Measurements from ENCODE around the gene C7orf57.
A peak's percentile ranks its signal among the peaks of the same experiment; 100 is the strongest.

Gene C7orf57

DNA sequence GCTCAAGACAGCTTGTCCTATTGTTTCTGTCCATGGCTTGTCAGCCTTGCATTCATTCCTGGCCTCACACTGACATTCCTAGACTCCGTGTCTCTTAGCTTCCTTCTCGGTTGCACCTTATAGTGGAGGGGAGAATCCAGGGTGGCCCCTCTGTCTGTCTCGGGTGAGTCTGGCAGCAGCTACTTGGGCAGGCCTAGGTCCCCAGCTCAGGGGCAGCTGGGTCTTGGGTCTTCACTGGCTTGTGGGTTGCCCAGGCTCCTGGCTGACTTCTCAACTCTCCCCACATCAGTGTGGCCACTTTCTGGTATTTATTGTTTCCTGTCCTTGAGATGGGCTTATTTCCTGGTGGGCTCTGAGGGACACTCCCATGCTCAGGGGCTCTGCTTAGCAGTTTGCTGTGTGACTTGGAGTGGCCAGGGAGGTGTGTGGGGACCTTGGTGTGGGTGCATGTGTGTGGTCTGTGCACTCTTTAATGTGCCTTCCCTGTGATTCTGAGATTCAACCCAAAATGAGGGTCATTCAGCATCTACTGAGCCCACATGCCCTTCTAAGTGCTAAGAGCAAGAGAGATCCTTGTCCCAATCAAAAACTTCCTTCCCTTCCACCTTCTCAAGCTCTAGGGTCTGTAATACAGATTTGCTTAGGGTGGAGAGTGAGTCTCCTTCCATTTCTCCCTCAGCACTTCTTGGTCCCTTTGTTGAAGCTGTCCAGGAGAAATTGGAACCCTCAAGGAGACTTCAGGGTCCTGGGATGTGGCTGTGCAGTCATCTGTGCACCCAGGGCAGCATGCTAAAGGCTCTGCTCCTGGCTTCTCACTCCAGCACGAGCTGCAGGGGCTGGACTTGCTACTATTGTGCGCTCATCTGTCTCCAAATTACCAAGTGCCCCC is 73.9 kb downstream of the C7orf57 start:
- DNase-seq (ENCODE audit: low read depth in 1 of 2, low spot score in 1 of 2): no peak

DNA sequence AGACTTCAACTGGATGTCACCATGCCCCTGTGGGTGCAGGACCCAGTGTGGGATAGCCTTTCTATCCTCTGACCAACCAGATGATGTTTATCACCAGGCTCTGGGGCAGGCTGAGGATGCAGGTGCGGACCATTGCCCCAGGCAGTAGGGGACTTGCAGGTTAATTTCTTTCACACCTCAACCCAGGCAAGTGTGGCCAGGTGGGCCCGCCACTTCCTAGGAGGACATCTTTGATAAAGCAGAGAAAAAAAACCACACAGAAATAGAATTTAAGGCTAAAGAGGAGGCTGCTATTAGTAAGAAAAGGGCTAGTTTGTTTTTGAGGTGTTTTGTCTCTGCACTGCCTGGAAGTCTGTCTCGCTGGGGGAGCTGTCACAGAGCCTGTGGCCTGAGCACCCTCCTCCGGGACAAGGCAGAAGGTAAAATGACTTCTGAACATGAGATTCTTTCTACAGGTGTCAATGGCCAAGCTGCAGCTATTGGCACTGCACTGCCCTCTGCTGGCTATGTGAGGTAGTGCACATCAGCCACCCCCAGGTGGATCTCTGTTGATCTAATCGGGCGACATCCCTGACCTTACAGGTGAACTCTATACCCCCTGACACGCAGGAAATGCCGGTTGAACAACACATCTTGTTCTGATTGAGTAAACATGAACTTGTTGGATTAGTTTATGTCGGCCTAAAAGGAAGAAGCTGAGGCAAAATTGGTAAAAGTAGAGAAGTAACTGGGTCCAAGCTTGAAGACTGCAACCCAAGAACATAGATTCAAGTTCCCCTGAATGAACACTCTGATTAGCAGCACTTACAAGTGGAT is 74.7 kb downstream of the C7orf57 start:
- DNase-seq (ENCODE audit: low read depth in 1 of 2, low spot score in 1 of 2): peak; percentile 75 to 84

DNA sequence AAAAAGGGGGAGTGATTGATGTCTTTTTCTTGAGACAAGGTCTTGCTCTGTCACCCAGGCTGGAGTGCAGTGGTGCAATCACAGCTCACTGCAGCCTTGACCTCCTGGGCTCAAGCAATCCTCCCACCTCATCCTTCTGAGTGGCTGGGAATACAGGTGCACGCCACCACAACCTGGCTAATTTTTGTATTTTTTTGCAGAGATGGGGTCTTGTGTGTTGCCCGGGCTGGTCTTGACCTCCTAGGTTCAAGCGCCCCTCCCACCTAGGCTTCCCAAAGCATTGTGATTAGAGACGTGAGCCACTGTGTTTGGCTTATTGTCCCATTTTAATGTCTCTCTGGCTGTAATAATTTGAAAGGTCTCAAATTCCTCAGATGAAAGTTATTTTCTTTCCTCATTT is 75.5 kb downstream of the C7orf57 start:
- no peak for DNase-seq (ENCODE audit: low read depth in 1 of 2, low spot score in 1 of 2)
